ENCODE results near the gene CNGA1.

The CNGA1 gene

GRCh38 chr4:48016141-48017107 lies at the start of gene CNGA1, which contains the start of gene NIPAL1:
Gene CNGA1 (minus strand): TSS chr4:48016681. CDS start chr4:47952689, 63,992 bp downstream.
Gene NIPAL1 (plus strand): TSS chr4:48016772. CDS start chr4:48016840, 68 bp downstream.
- H3K27ac ChIP-seq = peak within 1 kb of the TSS; percentile 59 to 92 (median 85)

GRCh38 chr4:48065587-48066052 lies 49.1 kb upstream of the CNGA1 start:
- no peak overlapping the region for H3K4me3 ChIP-seq
- H3K27ac ChIP-seq = no peak overlapping the region

More at GRCh38 chr4:48016141-48017107, at the start of gene CNGA1, which contains the start of gene NIPAL1:
- peak within 1 kb of the TSS; percentile 21 to 67 (median 51) for H3K4me3 ChIP-seq

GRCh38 chr4:48064349-48064748 lies 47.9 kb upstream of the CNGA1 start:
- H3K4me3 ChIP-seq = no peak overlapping the region
- H3K27ac ChIP-seq = no peak overlapping the region

DNA sequence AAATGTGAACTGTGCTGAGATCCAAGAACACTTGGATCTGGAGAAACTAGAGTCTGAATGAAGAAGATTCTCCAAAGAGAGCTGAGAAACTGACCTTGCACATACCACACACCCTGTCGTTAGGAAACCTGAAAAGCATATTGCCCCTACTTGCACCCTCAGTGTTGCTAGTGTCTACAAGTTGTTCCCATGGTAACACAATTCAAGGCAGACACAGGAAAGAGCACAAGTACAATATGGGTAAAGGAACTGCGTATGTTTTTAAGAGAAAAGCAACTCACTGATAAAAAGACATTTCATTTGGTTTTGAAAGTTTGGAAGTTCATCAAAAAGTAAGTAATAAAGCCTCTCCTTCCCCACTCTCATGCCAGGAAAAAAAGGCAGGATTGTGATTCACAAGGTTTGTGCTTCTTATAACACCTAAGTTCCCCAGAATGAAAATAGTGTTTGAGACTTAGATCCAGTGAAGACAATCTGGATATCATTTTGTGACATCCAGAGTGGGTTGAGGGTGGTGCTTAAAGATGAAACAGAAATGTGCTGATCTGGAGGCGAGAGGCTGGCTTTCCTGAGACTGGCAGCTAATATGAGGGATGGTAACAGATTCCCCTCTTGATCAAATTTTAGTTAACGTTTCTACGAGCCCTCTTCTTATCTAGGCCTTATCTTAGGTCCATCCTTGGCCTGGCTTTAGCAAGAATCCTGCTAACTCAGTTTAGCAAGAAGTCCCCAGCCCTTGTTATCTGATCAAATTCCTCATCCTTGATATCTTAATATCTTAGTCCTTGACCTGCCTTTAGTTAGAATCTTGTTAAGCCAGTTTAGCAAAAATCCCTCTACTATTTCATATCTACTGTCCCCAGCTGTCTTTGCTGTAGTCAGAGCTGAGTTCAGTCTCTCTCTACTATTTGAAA lies 42.4 kb upstream of the CNGA1 start:
- no peak overlapping the region for H3K27ac ChIP-seq
- H3K4me3 ChIP-seq = no peak overlapping the region

- Histone ChIP-seq H3K27ac (no peak overlapping the region), H3K4me3 (no peak overlapping the region)
These were observed 34.6 kb upstream of the CNGA1 start for GRCh38 chr4:48051078-48051477.

- Histone ChIP-seq H3K27ac (no peak overlapping the region), H3K4me3 (no peak overlapping the region)
These were observed 33.0 kb upstream of the CNGA1 start for GRCh38 chr4:48049483-48049882.

DNA sequence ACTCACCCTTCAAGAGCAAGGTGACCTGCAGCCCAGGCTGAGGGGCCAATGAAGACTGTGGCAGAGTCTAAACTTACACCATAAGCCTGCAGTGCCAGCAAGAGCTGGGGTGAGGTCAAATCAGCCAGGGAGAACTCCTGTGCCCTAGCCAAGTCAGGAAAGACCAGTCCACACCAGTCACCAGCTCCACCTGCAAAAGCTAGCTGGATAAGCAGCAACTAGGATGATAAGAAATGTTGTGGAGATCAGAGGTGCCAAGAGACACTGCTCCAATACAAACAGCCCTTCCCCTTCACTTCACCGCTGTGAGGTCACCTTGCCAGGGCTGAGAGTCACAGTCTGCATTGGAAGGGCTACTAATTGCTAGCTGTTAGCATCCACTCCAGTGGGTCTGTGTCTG lies 31.4 kb upstream of the CNGA1 start:
- H3K27ac ChIP-seq = peak overlapping the region in 4 of 21 experiments; percentile 10 to 51 (median 28)
- H3K4me3 ChIP-seq = no peak overlapping the region

DNA sequence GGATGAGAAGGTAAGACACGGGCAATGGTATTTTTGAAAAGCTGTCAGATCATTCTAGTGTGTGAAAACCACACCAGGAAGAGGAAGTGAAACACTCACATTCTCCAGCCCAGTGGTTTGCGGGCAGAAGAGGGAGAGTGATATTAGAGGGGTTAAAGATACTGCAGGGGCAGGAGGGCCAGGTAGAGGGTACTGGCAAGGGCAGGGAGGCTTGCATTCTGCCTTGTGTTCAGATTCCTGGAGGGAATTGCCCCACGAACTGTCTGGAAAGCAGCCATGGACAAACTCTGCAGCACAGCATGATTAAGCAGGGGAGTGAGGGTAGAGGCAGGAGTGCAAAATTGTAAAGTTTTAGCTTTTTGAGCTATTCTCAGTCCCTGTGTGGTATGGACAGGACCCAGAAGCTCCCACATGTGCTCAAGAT lies 31.0 kb upstream of the CNGA1 start:
- peak overlapping the region in 3 of 21 experiments; percentile 10 to 51 (median 23) for H3K27ac ChIP-seq
- no peak overlapping the region for H3K4me3 ChIP-seq

- H3K4me3 ChIP-seq = no peak overlapping the region
- H3K27ac ChIP-seq = no peak overlapping the region
These were observed 29.6 kb upstream of the CNGA1 start for GRCh38 chr4:48046059-48046458.

GRCh38 chr4:48044298-48044697 lies 27.8 kb upstream of the CNGA1 start:
- H3K4me3 ChIP-seq = no peak overlapping the region
- H3K27ac ChIP-seq = no peak overlapping the region

DNA sequence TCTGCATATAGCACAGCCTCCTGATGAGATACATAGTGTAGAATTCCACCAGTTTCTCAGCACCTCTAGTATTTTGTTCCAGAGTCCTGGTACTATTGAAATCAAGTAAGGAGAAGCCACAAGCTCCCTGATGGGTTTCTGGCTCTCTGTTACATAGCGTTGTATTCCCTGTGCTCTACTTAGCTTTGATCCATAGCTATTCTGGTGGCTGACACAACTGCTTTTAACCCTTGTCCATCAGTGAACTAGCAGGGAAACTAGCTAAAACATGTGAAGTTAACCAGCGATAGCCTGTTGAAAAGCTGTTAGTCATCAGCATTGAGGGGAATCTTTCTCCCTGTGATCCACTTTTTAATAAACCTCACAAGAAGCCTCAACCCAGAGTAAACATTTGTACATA lies 27.0 kb upstream of the CNGA1 start:
- no peak overlapping the region for H3K27ac ChIP-seq
- H3K4me3 ChIP-seq = no peak overlapping the region

- no peak overlapping the region for H3K27ac ChIP-seq
- no peak overlapping the region for H3K4me3 ChIP-seq
These were observed 26.5 kb upstream of the CNGA1 start for GRCh38 chr4:48042979-48043461.

- H3K27ac ChIP-seq = no peak overlapping the region
- no peak overlapping the region for H3K4me3 ChIP-seq
These were observed 25.2 kb upstream of the CNGA1 start for GRCh38 chr4:48041535-48042137.

DNA sequence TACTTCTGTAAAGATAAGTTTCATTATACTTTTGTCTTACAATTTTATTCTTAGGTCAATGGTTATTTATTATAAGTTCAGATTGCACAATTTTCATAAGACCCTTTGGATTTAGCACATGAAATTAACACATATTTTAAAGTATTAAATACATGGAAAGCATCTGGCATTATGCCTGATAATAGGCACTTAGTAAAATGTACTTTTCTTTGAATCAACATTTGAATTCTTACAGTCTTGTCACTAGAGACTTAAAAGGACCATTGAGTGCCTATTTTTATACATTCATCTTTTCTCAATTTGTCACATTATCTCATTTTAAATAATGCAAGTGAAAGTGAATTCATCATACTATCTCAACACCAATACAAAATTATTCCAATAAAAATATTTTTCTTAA lies 23.1 kb upstream of the CNGA1 start:
- Histone ChIP-seq H3K4me3 (no peak overlapping the region), H3K27ac (no peak overlapping the region)

GRCh38 chr4:48038666-48039065 lies 22.2 kb upstream of the CNGA1 start:
- Histone ChIP-seq H3K4me3 (no peak overlapping the region), H3K27ac (no peak overlapping the region)

GRCh38 chr4:48037117-48037462 lies 20.6 kb upstream of the CNGA1 start:
- no peak overlapping the region for H3K27ac ChIP-seq

GRCh38 chr4:48035952-48036351 lies 19.5 kb upstream of the CNGA1 start:
- H3K4me3 ChIP-seq = no peak overlapping the region
- H3K27ac ChIP-seq = no peak overlapping the region

More at GRCh38 chr4:48037117-48037462, 20.6 kb upstream of the CNGA1 start:
- no peak overlapping the region for H3K4me3 ChIP-seq

DNA sequence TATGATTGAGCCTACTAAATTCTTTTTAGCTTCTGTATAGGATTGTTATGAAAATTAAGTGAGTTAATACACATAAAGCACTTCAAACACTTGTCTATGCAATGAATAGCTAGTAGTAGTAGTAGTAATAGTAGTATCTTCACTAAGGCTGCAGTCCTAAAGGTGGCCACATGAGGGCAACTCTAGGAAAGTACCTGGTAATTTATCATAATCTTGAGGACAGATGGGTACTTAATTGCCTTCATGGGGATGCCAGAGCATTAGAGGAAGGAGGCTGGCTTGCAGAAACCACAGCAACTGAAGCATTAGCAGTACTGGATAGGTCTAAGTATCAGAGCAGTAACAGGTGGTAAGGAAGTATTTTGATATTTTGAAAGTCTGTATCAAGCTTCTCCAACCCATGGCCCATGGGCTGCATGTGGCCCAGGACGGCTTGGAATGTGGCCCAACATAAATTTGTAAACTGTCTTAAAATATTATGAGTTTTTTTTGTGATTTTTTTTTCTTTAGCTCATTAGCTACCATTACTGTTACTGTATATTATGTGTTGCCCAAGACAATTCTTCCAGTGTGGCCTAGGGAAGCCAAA lies 17.4 kb upstream of the CNGA1 start:
- no peak overlapping the region for H3K4me3 ChIP-seq
- H3K27ac ChIP-seq = no peak overlapping the region

GRCh38 chr4:48033412-48033811 lies 16.9 kb upstream of the CNGA1 start:
- Histone ChIP-seq H3K27ac (no peak overlapping the region), H3K4me3 (no peak overlapping the region)
